ENCODE measurements around the gene GFER.

Gene GFER

DNA sequence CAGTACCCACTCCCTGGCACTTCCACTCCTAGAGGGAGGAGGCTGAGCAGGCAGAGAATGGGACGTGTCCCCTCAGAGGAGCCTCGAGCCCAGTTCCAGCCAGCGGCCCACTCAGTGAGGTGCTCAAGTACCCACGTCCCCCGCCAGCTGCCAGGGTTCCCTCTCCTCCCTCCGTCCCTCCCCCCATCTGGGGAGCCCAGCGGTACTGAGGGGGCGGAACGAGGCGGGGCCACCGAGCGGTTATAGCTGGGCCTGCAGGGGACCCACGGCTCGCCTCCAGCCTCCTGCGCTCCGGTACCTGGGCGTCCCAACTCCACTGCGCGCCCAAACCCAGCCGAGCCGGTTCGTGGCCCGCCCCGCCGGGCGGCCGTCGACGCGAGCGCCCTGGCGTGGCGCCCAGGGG, 35.5 kb downstream of the GFER start, which contains the start of gene NPW:
TSS of gene NPW (plus strand) at position 268 of the 403 bp plus-strand sequence.
- no peak within 1 kb of the TSS for H3K4me3 ChIP-seq (ENCODE audit: low read depth in 1 of 2, low read length in 2 of 2)
- H3K27me3 ChIP-seq (ENCODE audit: control insufficient read depth in 1 of 2, insufficient read depth in 2 of 2, low read length in 2 of 2): peaks cover 10 to 35% of the 10 kb centered on the region in 2 donors
- no peaks in the 10 kb centered on the region for H3K36me3 ChIP-seq (ENCODE audit: insufficient read depth, low read length)
- H3K9me3 ChIP-seq (ENCODE audit: low read length): no peaks in the 10 kb centered on the region
- H3K4me1 ChIP-seq (ENCODE audit: insufficient read depth, low read length): peaks cover 13% of the 10 kb centered on the region
- H3K9ac ChIP-seq (ENCODE audit: low read length): no peak within 1 kb of the TSS
- H3K27ac ChIP-seq (ENCODE audit: low read depth, low read length): no peak within 1 kb of the TSS

- Histone ChIP-seq H3K36me3 (ENCODE audit: insufficient read depth, low read length) (no peaks in the 10 kb centered on the region), H3K9ac (ENCODE audit: low read length) (no peak overlapping the region), H3K4me1 (ENCODE audit: insufficient read depth, low read length) (peaks cover 13% of the 10 kb centered on the region), H3K27me3 (ENCODE audit: control insufficient read depth in 1 of 2, insufficient read depth in 2 of 2, low read length in 2 of 2) (peaks cover 10 to 35% of the 10 kb centered on the region in 2 donors), H3K9me3 (ENCODE audit: low read length) (no peaks in the 10 kb centered on the region), H3K27ac (ENCODE audit: low read depth, low read length) (no peak overlapping the region), H3K4me3 (ENCODE audit: low read depth in 1 of 2, low read length in 2 of 2) (no peak overlapping the region)
Measured at GRCh38 chr16:2019921-2020831, 36.2 kb downstream of the GFER start.

GRCh38 chr16:2022723-2023091, 38.7 kb downstream of the GFER start:
- Histone ChIP-seq H3K27me3 (ENCODE audit: control insufficient read depth in 1 of 2, insufficient read depth in 2 of 2, low read length in 2 of 2) (peaks cover 10 to 35% of the 10 kb centered on the region in 2 donors), H3K9ac (ENCODE audit: low read length) (no peak overlapping the region), H3K27ac (ENCODE audit: low read depth, low read length) (no peak overlapping the region), H3K9me3 (ENCODE audit: low read length) (no peaks in the 10 kb centered on the region), H3K4me3 (ENCODE audit: low read depth in 1 of 2, low read length in 2 of 2) (peak overlapping the region; percentile 31 to 55), H3K36me3 (ENCODE audit: insufficient read depth, low read length) (no peaks in the 10 kb centered on the region), H3K4me1 (ENCODE audit: insufficient read depth, low read length) (peaks cover 24% of the 10 kb centered on the region)

DNA sequence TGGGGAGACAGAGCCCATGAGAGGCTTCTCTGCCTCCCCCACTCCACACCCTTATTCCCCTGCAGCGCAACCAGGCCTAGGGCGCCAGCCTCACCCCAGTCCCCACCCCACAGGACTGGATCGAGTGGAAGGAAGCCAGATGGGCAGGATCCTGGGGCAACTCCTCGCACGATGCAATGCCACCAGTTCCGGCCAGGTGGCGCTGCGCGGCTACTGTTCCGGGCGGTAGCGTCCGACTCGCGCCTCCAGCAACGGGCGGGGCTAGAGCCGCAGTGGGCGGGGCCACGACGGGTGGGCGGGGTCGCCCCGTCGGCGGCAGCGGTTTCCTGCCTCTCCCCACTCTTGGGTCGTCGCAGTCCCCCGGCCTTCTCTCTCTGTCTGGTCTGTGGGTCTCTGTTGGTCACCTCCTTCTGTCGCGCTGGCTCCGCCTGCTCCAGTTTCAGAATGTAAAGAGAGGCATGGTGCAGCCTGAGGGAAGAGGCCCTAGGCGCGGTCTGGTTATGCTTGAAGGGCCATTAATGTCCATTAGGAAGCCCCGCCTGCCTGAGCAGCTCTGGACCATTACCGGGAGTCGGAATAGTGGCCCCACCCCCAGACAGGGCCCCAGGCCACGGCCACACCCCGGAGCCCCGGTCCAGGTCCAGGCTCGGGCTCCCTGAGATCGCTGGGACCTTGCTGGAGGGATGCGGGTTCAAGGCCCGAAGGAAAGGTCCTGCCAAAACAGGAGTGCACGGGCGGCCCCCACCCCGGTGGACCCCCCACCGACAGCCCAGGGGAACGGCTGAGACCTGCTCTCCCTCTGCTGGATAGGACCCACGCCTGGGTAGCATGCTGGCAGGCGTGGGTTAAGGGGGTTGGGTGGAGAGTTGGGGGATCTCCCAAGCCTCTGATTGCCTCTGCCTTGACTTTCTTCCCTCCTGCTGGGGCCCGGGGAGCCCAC, 39.4 kb downstream of the GFER start:
- Histone ChIP-seq H3K4me3 (ENCODE audit: low read depth in 1 of 2, low read length in 2 of 2) (peak overlapping the region; percentile 31 to 55), H3K36me3 (ENCODE audit: insufficient read depth, low read length) (no peaks in the 10 kb centered on the region), H3K9me3 (ENCODE audit: low read length) (no peaks in the 10 kb centered on the region), H3K27me3 (ENCODE audit: control insufficient read depth in 1 of 2, insufficient read depth in 2 of 2, low read length in 2 of 2) (peaks cover 10 to 35% of the 10 kb centered on the region in 2 donors), H3K9ac (ENCODE audit: low read length) (no peak overlapping the region), H3K4me1 (ENCODE audit: insufficient read depth, low read length) (peaks cover 30% of the 10 kb centered on the region), H3K27ac (ENCODE audit: low read depth, low read length) (no peak overlapping the region)

DNA sequence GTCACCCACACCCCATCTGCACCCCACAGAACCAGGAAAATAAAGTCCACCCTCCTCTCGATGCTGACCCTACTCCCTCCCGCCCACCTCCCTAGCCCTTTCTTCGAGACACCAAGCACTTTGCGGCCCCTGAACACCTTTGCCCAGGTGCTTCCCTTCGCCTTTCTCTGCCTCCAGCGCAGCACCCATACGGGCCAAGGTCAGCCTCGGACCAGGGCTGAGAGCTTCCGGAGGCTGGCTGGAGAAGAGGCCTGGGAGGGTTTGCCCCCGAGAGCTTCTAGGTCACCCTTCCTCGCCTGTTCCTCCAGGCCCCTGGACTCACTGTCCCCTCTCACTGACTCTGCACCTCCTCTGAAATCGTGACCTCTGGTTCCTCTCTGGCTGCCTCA, 40.0 kb downstream of the GFER start:
- Histone ChIP-seq H3K9me3 (ENCODE audit: low read length) (no peaks in the 10 kb centered on the region), H3K4me3 (ENCODE audit: low read depth in 1 of 2, low read length in 2 of 2) (peak overlapping the region in 1 of 2 donors; percentile 55), H3K27me3 (ENCODE audit: control insufficient read depth in 1 of 2, insufficient read depth in 2 of 2, low read length in 2 of 2) (peaks cover 10 to 31% of the 10 kb centered on the region in 2 donors), H3K9ac (ENCODE audit: low read length) (no peak overlapping the region), H3K4me1 (ENCODE audit: insufficient read depth, low read length) (peaks cover 30% of the 10 kb centered on the region), H3K36me3 (ENCODE audit: insufficient read depth, low read length) (no peaks in the 10 kb centered on the region), H3K27ac (ENCODE audit: low read depth, low read length) (no peak overlapping the region)

- Histone ChIP-seq H3K27ac (ENCODE audit: low read depth, low read length) (no peak overlapping the region), H3K4me3 (ENCODE audit: low read depth in 1 of 2, low read length in 2 of 2) (no peak overlapping the region), H3K9ac (ENCODE audit: low read length) (no peak overlapping the region), H3K9me3 (ENCODE audit: low read length) (no peaks in the 10 kb centered on the region), H3K27me3 (ENCODE audit: control insufficient read depth in 1 of 2, insufficient read depth in 2 of 2, low read length in 2 of 2) (peaks cover 4 to 19% of the 10 kb centered on the region in 2 donors), H3K4me1 (ENCODE audit: insufficient read depth, low read length) (peaks cover 30% of the 10 kb centered on the region), H3K36me3 (ENCODE audit: insufficient read depth, low read length) (no peaks in the 10 kb centered on the region)
Measured at GRCh38 chr16:2025251-2025650, 41.3 kb downstream of the GFER start.

DNA sequence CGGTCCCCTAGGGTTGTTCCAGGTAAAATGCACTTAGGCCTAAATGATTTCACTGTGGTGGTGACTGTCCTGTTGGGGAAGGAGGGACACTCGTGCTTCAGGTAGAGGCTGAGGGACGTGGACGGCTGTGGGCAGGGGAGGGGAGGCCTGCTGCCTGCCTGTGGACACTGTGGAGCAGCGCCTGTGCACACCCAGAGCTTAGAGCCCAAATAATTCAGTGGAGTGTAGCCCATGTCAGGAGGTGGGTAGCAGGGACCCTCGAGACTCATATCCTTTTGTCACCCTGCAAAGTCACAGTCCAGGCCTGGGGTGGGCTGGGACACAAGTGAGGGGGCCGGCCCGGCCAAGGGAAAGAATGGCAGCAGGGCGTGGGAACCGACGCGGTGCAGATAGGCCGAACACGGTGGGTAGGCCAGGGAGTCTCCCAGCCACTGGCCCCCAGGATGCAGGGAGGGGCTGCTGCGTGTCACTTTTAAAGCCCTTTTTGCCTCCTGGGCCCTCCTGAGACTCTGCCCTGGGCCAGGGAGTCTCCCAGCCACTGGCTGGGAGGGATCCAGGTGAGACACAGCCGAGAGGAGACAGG, 42.0 kb downstream of the GFER start:
- Histone ChIP-seq H3K27me3 (ENCODE audit: control insufficient read depth in 1 of 2, insufficient read depth in 2 of 2, low read length in 2 of 2) (peaks cover 4 to 12% of the 10 kb centered on the region in 2 donors), H3K27ac (ENCODE audit: low read depth, low read length) (peak overlapping the region; percentile 61), H3K9me3 (ENCODE audit: low read length) (no peaks in the 10 kb centered on the region), H3K36me3 (ENCODE audit: insufficient read depth, low read length) (no peaks in the 10 kb centered on the region), H3K4me3 (ENCODE audit: low read depth in 1 of 2, low read length in 2 of 2) (no peak overlapping the region), H3K4me1 (ENCODE audit: insufficient read depth, low read length) (peaks cover 30% of the 10 kb centered on the region), H3K9ac (ENCODE audit: low read length) (no peak overlapping the region)

DNA sequence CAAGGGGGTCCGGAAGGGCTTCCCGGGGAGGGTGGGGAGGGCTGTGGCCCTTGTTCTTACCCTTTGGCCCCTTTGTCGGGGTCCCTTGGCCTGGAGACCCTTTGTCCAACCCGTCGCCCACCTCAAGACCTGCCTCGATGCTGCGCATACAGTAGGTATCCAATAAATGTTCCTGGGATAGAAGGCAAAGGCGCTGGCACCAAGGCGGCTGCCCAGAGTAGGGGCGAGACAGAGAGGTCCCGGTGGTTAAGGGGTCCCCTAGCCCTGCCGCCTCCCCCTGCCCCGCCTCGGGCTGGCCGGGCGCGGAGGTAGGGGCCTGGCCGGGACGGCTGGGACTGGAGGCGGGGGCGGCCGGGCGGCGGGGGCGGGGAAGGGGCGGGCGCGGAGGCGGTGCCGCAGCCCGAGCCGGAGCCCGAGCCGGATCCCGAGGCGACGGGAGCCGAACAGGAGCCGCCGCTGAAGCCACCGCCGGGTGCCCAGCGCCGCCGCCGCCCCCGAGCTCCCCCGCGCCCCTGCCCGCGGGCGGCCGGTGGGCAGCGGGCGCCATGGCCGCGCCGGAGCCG, 42.5 kb downstream of the GFER start, which contains the start of gene NHERF2:
TSS of gene NHERF2 (plus strand) at position 442 of the 563 bp plus-strand sequence. CDS start at position 546, 104 bp downstream.
- Histone ChIP-seq H3K36me3 (ENCODE audit: insufficient read depth, low read length) (no peaks in the 10 kb centered on the region), H3K4me3 (ENCODE audit: low read depth in 1 of 2, low read length in 2 of 2) (peak within 1 kb of the TSS; percentile 54 to 57), H3K27ac (ENCODE audit: low read depth, low read length) (peak within 1 kb of the TSS; percentile 61), H3K4me1 (ENCODE audit: insufficient read depth, low read length) (peaks cover 30% of the 10 kb centered on the region), H3K9me3 (ENCODE audit: low read length) (no peaks in the 10 kb centered on the region), H3K9ac (ENCODE audit: low read length) (no peak within 1 kb of the TSS), H3K27me3 (ENCODE audit: control insufficient read depth in 1 of 2, insufficient read depth in 2 of 2, low read length in 2 of 2) (peaks cover 3 to 6% of the 10 kb centered on the region in 2 donors)

DNA sequence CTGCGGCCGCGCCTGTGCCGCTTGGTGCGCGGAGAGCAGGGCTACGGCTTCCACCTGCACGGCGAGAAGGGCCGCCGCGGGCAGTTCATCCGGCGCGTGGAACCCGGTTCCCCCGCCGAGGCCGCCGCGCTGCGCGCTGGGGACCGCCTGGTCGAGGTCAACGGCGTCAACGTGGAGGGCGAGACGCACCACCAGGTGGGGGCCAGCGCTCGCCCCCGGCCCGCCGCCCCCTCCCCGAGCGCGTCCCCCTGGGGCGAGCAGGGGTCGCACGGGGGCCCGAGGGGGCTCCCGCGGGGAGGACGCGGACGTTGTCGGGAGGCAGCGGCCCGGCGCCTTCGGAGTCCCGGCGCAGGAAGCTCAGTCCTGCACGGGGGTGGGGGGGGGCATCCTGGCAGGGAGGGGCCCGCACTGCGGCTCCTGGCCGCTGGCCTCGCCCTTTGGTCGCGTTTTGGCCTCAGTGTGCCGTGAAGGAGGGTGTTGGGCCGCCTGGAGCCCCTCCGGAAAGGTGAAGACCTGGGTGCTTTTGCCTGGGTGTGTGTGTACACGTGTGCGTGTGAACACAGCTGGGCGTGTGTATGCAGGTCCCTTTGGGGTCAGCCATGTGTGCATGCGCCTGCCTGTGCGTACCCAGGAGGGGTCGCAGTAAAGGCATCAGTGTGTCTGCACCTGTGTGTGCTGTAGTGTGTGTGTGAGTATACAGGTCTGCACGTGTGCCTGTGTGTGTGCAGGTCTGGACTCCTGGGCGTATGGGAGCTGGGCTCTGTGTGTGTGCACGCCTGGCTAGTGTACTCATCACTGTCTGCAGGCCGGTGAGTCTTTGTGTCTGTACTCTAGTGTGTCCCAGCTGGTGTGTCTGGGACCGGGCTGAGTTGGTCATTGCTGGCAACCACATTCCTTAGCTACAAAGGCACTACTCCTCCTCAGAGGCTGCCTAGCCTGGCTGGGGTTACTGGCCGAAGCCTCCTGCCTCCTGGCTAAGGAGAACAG, 43.3 kb downstream of the GFER start:
- Histone ChIP-seq H3K36me3 (ENCODE audit: insufficient read depth, low read length) (no peaks in the 10 kb centered on the region), H3K9me3 (ENCODE audit: low read length) (no peaks in the 10 kb centered on the region), H3K27ac (ENCODE audit: low read depth, low read length) (peak overlapping the region; percentile 34), H3K4me3 (ENCODE audit: low read depth in 1 of 2, low read length in 2 of 2) (peak overlapping the region; percentile 54 to 57), H3K4me1 (ENCODE audit: insufficient read depth, low read length) (peaks cover 30% of the 10 kb centered on the region), H3K9ac (ENCODE audit: low read length) (no peak overlapping the region), H3K27me3 (ENCODE audit: control insufficient read depth in 1 of 2, insufficient read depth in 2 of 2, low read length in 2 of 2) (no peaks in the 10 kb centered on the region)

- Histone ChIP-seq H3K27me3 (ENCODE audit: control insufficient read depth in 1 of 2, insufficient read depth in 2 of 2, low read length in 2 of 2) (no peaks in the 10 kb centered on the region), H3K27ac (ENCODE audit: low read depth, low read length) (no peak overlapping the region), H3K4me1 (ENCODE audit: insufficient read depth, low read length) (peaks cover 28% of the 10 kb centered on the region), H3K9ac (ENCODE audit: low read length) (no peak overlapping the region), H3K9me3 (ENCODE audit: low read length) (no peaks in the 10 kb centered on the region), H3K36me3 (ENCODE audit: insufficient read depth, low read length) (no peaks in the 10 kb centered on the region), H3K4me3 (ENCODE audit: low read depth in 1 of 2, low read length in 2 of 2) (peak overlapping the region in 1 of 2 donors; percentile 54)
Measured at GRCh38 chr16:2028146-2028545, 44.2 kb downstream of the GFER start.
